ENCODE data around the gene SPOP.
A peak's percentile ranks its signal among the peaks of the same experiment; 100 is the strongest.

Gene SPOP

GRCh38 chr17:49583889-49584288, 94.0 kb downstream of the SPOP start:
- no peak for DNase-seq

- DNase-seq, result no peak
These were observed 94.7 kb downstream of the SPOP start for GRCh38 chr17:49583226-49583625.

- DNase-seq, result no peak
These were observed 95.1 kb downstream of the SPOP start for GRCh38 chr17:49582789-49583188.

- no peak for DNase-seq
These were observed 95.7 kb downstream of the SPOP start for GRCh38 chr17:49582055-49582722.

GRCh38 chr17:49581648-49581998, 96.3 kb downstream of the SPOP start:
- DNase-seq, result no peak

GRCh38 chr17:49580981-49581647, 96.8 kb downstream of the SPOP start:
- DNase-seq, result no peak

- DNase-seq, result no peak
These were observed 97.7 kb downstream of the SPOP start for GRCh38 chr17:49580055-49580721.

GRCh38 chr17:49579522-49579921, 98.4 kb downstream of the SPOP start:
- DNase-seq, result no peak

- DNase-seq, result no peak
These were observed 98.9 kb downstream of the SPOP start for GRCh38 chr17:49578952-49579500.

- no peak for DNase-seq
These were observed 99.5 kb downstream of the SPOP start for GRCh38 chr17:49578414-49578813.

GRCh38 chr17:49577963-49578362, 99.9 kb downstream of the SPOP start:
- no peak for DNase-seq

- no peak for DNase-seq
These were observed 100.3 kb downstream of the SPOP start for GRCh38 chr17:49577650-49577934.

- DNase-seq, result no peak
These were observed 100.8 kb downstream of the SPOP start for GRCh38 chr17:49576917-49577649.

- no peak for DNase-seq
These were observed 101.6 kb downstream of the SPOP start for GRCh38 chr17:49576088-49576916.

- peak; percentile 49 for DNase-seq
These were observed 102.2 kb downstream of the SPOP start, which contains the start of gene NXPH3 for GRCh38 chr17:49575679-49576087. Gene NXPH3, plus strand, starts transcription at chr17:49575871. Its CDS starts 349 bp downstream, at chr17:49576220.

- DNase-seq, result no peak
These were observed 102.8 kb downstream of the SPOP start for GRCh38 chr17:49574945-49575678.

- no peak for DNase-seq
These were observed 103.5 kb downstream of the SPOP start for GRCh38 chr17:49574323-49574781.

GRCh38 chr17:49573510-49574322, 104.2 kb downstream of the SPOP start:
- DNase-seq, result no peak

- no peak for DNase-seq
These were observed 105.0 kb downstream of the SPOP start for GRCh38 chr17:49572806-49573420.

- no peak for DNase-seq
These were observed 105.7 kb downstream of the SPOP start for GRCh38 chr17:49572226-49572625.
